H1 (cell line): Measurements from ENCODE around the gene CNOT2. TPM values are rescaled to one million over a fixed set of nuclear protein-coding genes. Genes with fewer than 3 reads are reported as not detected.

ENCODE experiments used
- CTBP2 ChIP-seq: IDR thresholded peaks from 2 replicates; pipeline ENCODE4 v1.7.0; 2011; ENCODE audit warnings: borderline replicate concordance, mild to moderate bottlenecking, moderate library complexity, mixed read lengths, low read length; ENCODE audit not compliant: insufficient read depth, insufficient read length
- HDAC6 ChIP-seq: IDR thresholded peaks from one replicate; pipeline ENCODE4 v1.7.1; 2012; ENCODE audit warnings: low read depth, mild to moderate bottlenecking, inconsistent platforms, low read length, moderate library complexity
- KDM5A ChIP-seq: fragments of 200-600 bp; IDR thresholded peaks from 2 replicates; pipeline ENCODE4 v1.7.1; 2012; ENCODE audit warnings: mild to moderate bottlenecking, low read length, inconsistent platforms, mixed read lengths
- MAFK ChIP-seq: IDR thresholded peaks from 2 replicates; pipeline ENCODE4 v1.6.1; 2012; ENCODE audit warnings: low read depth, mild to moderate bottlenecking, improper control_type of control experiment, low read length
- POU5F1 ChIP-seq: IDR thresholded peaks from 2 replicates; pipeline ENCODE4 v1.6.1; 2011; ENCODE audit warnings: low read depth, mild to moderate bottlenecking, low read length, moderate library complexity
- ZNF274 ChIP-seq: IDR thresholded peaks from 2 replicates; pipeline ENCODE4 v1.7.0; 2012; ENCODE audit warnings: low read length, borderline replicate concordance; ENCODE audit errors: extremely low read depth
- polyA plus RNA-seq, 7 experiments: library from polyadenylated mRNA; depleted of rRNA in 3 of 7; stranded (reverse) in 5 of 7; unstranded in 2 of 7; fragments of >200 nt in 5 of 7; fragments of 200-250 nt in 2 of 7; gene quantifications; 1 replicate in 5 of 7; 2 replicates in 1 of 7; 4 replicates in 1 of 7; pipeline versions ENCODE4 v1.2.1 to v1.2.3, GENCODE V29; 2011 to 2013; ENCODE audit warnings: missing spikeins in 2 of 7, mixed read lengths in 2 of 7
- total RNA-seq: library from RNA; stranded (reverse); fragmentation: NEBNext Ultra II Directional; extraction: Animal tissue kit (Norgen Biotek cat#: 25700); gene quantifications from 2 replicates; pipeline ENCODE4 v1.2.1, GENCODE V29; 2021

Gene CNOT2
- total and polyA plus RNA-seq, 2 of the 8 experiments (the other 6 are each of a cell fraction or from before 2014, with no cell fraction given) = 61.2 to 64.8 TPM

DNA sequence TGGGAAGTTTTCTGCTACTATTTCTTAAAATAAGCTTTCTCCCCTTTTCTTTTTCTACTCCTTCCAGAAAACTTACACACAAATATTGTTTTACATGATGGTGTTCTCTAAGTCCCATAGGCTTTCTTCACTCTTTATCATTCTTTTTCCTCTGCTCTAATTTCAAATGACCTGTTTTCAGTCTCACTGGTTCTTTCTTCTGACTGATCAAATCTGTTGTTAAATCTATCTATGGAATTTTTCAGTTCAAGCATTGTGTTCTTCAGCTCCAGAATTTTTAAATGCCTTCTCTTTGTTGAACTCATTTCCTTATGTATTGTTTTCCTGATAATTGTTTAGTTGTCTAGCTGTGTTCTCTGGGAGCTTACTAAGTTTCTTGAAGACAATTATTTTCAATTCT lies 29.5 kb upstream of the CNOT2 start (continued):
- no peak for TF ChIP-seq CTBP2
- TF ChIP-seq HDAC6 = no peak
- no peak for TF ChIP-seq ZNF274
- TF ChIP-seq KDM5A = no peak
- TF ChIP-seq MAFK = no peak
- no peak for TF ChIP-seq POU5F1
